NB4 (cell line): ENCODE results near the gene PSMB11.

Experiments
- MYC ChIP-seq: IDR thresholded peaks from 2 replicates; pipeline ENCODE4 v1.6.1; 2011; ENCODE audit warnings: low read depth, low read length
- POLR2A ChIP-seq: IDR thresholded peaks from 2 replicates; pipeline ENCODE4 v1.6.1; 2011; ENCODE audit warnings: mild to moderate bottlenecking; ENCODE audit not compliant: insufficient read length; ENCODE audit errors: extremely low read depth
- TF ChIP-seq, protein P1 (sequence below): IDR thresholded peaks from one replicate; pipeline ENCODE4 v1.5.1; 2012; ENCODE audit warnings: low read depth, low read length
- TF ChIP-seq, protein P2 (sequence below): IDR thresholded peaks from 2 replicates; pipeline ENCODE4 v1.6.1; 2011; ENCODE audit warnings: low read depth, low read length

DNA sequence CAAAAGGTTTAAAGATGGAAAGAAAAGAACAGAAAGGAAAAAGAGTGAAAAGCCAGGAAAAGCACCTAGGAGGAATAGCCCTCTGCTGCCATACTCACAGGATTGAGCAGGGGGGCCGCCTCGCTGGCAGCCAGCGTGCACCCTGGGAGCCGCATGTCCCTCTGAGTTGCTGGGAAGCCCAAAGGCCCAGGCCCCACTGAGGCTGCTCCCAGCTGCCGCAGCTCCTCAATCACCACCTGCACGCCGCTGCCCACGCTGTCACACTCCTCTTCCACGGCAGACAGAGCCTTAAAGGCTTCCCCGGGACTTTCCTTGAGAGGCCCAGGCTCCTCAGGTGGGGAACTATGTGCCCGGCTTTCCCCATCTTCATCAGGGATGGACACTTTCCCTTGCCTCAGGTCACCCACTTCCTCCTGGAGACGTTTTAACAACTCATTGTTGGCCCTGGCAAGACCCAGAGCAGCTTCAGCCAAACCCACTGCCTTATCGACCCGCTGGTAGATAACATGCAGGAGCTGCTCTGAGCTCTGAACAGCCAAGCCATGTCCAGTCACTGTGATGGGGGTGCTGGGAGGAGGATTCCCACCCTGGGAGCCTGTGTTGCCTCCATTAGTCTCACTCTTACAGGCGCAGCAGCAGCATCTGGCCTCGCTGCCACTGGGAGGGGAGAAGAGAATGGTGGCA lies 43.5 kb upstream of the PSMB11 start:
- TF ChIP-seq POLR2A (no peak), MYC (no peak)
- TF ChIP-seq, protein P1, sequence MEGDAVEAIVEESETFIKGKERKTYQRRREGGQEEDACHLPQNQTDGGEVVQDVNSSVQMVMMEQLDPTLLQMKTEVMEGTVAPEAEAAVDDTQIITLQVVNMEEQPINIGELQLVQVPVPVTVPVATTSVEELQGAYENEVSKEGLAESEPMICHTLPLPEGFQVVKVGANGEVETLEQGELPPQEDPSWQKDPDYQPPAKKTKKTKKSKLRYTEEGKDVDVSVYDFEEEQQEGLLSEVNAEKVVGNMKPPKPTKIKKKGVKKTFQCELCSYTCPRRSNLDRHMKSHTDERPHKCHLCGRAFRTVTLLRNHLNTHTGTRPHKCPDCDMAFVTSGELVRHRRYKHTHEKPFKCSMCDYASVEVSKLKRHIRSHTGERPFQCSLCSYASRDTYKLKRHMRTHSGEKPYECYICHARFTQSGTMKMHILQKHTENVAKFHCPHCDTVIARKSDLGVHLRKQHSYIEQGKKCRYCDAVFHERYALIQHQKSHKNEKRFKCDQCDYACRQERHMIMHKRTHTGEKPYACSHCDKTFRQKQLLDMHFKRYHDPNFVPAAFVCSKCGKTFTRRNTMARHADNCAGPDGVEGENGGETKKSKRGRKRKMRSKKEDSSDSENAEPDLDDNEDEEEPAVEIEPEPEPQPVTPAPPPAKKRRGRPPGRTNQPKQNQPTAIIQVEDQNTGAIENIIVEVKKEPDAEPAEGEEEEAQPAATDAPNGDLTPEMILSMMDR: no peak
- TF ChIP-seq, protein P2, sequence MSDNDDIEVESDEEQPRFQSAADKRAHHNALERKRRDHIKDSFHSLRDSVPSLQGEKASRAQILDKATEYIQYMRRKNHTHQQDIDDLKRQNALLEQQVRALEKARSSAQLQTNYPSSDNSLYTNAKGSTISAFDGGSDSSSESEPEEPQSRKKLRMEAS: no peak
